Stimulated activated naive B cell treated with anti-CD40 and anti-IgM and Interleukin-4, amounts not matched to agents 10 μg/mL and 1 μg/mL and 100 μg/mL, for 72 hours (primary cell): ENCODE measurements around the gene RNF144B.

Source experiments
- ATAC-seq, 2 donors: fragments of 150-1000 bp; cut with Tn5 transposase; replicated peaks; 2 replicates each; pipeline ENCODE4 v1.10.0; 2021; ENCODE audit warnings: moderate library complexity in 1 of 2
- DNase-seq: peaks from one replicate; pipeline ENCODE4 v3.0.0; 2021
- H3K27ac Mint-ChIP-seq: one replicate; pipeline ENCODE4 v1.8.0; 2022; ENCODE audit warnings: mild to moderate bottlenecking, mixed read lengths
- H3K27me3 Mint-ChIP-seq, 2 donors: one replicate each; pipeline ENCODE4 v1.8.0; 2022; ENCODE audit warnings: mixed read lengths in 2 of 2
- H3K36me3 Mint-ChIP-seq, 2 donors: one replicate each; pipeline ENCODE4 v1.8.0; 2022; ENCODE audit warnings: mixed read lengths in 2 of 2, mild to moderate bottlenecking in 1 of 2
- H3K4me1 Mint-ChIP-seq, 2 donors: one replicate each; pipeline ENCODE4 v1.8.0; 2022; ENCODE audit warnings: mixed read lengths in 2 of 2, mild to moderate bottlenecking in 1 of 2
- H3K4me3 Mint-ChIP-seq, 2 donors: one replicate each; pipeline ENCODE4 v1.8.0; 2022; ENCODE audit warnings: mild to moderate bottlenecking in 2 of 2, mixed read lengths in 2 of 2, moderate library complexity in 1 of 2
- H3K9me3 Mint-ChIP-seq, 2 donors: one replicate each; pipeline ENCODE4 v1.8.0; 2022; ENCODE audit warnings: mixed read lengths in 2 of 2, mild to moderate bottlenecking in 1 of 2

Gene RNF144B

DNA sequence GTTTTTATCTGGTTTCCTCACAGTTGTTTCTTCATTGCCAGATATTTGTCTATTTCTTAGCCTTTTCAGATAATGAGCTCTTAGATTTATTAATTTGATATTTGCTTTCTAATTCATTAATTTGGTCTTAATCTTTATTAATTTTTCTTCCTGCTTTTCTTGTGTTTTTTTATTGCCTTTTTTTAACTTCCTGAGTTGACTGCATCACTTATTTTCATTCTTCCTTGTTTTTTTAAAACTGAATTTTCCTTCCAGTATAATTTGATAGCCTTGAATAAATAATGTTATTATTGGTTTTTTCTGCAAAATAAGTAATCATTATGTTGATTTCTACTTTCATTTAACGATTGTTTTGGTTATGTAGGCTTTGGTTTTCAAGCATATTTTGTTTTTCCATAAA, 91.5 kb downstream of the RNF144B start:
- Mint-ChIP-seq H3K27me3 (no peaks in the 10 kb centered on the region), H3K9me3 (peaks cover 4 to 8% of the 10 kb centered on the region in 2 donors), H3K27ac (no peak overlapping the region), H3K4me1 (peaks cover 32 to 52% of the 10 kb centered on the region in 2 donors), H3K4me3 (no peak overlapping the region), H3K36me3 (peaks cover 6 to 8% of the 10 kb centered on the region in 2 donors)
- DNase-seq (no peak), ATAC-seq (no peak)

DNA sequence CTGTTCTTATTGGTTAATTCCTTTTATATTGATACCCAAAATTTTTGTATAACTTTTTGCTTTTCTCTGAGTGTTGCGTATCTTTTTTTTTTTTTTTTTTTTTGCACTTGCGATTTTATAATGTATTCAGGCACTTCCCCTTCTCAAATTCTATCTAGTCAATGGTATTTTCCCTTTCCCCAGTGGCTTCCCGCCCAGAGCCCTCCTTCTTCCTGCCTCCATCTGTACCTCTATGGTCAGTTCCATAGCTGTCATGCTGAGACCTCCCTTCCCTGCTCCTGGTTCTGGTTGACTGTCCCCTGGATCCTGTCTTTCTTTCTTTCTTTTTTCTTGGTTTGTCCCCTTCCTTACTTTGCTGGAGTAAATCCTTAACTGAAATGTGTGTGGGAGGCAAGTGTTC, 94.7 kb downstream of the RNF144B start:
- Mint-ChIP-seq H3K4me3 (peak overlapping the region; percentile 3 to 47), H3K4me1 (peaks cover 33 to 56% of the 10 kb centered on the region in 2 donors), H3K36me3 (peaks cover 6 to 8% of the 10 kb centered on the region in 2 donors), H3K27me3 (no peaks in the 10 kb centered on the region), H3K9me3 (peaks cover 4 to 8% of the 10 kb centered on the region in 2 donors), H3K27ac (peak overlapping the region; percentile 0)
- ATAC-seq (no peak), DNase-seq (no peak)

GRCh38 chr6:18485660-18486435, 98.7 kb downstream of the RNF144B start:
- Mint-ChIP-seq H3K4me3 (peak overlapping the region in 1 of 2 donors; percentile 31), H3K9me3 (peaks cover 0 to 3% of the 10 kb centered on the region in 2 donors), H3K27ac (peak overlapping the region; percentile 27), H3K4me1 (peaks cover 20 to 41% of the 10 kb centered on the region in 2 donors), H3K36me3 (peaks cover 3 to 4% of the 10 kb centered on the region in 2 donors), H3K27me3 (peaks cover 0 to 7% of the 10 kb centered on the region in 2 donors)
- DNase-seq = no peak
- ATAC-seq = peak; percentile 83 to 85

DNA sequence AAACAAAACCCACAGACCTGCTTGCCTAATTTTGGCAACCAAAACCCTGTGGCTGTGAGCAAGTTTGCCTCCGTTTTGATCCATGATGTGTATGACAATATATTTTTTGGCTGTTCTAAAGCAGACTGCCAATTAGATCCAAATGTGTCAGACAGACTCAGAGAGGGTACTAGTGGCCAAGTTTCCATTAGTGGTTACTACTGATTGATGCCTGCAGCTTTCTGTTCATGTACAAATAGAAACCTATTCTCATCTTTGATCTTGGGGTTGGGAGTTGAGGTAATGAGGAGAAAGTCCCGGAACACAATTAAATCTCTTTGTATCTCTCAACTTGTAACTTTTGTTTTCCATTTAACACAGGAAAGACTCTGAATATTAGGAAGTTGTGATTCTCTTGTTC, 100.9 kb downstream of the RNF144B start:
- peaks cover 19 to 44% of the 10 kb centered on the region in 2 donors for H3K4me1 Mint-ChIP-seq
- H3K36me3 Mint-ChIP-seq = no peaks in the 10 kb centered on the region
- ATAC-seq (no peak), DNase-seq (no peak)
- H3K4me3 Mint-ChIP-seq = no peak overlapping the region
- no peaks in the 10 kb centered on the region for H3K9me3 Mint-ChIP-seq
- H3K27me3 Mint-ChIP-seq = peaks cover 0 to 7% of the 10 kb centered on the region in 2 donors
- no peak overlapping the region for H3K27ac Mint-ChIP-seq

DNA sequence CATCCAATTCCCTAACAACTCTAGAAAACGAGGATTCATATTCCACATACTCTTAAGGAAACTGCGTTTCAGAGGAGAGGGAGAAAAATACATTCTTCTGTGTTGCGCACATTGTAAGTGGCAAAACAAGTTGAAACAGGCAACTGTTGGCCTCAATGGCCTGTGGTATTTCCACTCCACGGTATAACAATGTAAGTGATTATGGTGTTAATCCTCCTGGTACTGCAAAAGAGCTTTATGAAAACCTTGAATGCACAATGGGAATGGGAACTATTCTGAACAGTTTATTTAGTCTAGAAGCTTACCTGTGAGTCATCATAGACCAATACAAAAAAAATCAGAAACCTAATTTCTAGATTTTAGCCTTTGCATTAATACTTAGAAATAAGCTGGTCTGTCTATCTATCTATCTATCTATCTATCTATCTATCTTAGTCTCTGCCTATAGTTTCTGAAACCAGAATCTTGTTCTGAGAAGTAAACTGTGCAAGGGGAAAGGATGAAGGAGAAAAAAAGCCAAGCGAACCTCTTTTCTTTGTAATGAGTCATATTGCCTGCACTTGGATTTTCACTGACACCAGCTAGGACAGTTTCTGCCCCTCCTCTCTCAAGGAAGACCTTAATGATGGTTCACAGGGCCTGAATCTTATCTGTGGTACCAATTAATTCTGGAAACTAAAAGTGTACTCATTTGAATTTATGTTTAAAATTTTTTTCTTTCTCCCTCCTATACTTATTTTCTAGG, 101.5 kb downstream of the RNF144B start:
- Mint-ChIP-seq H3K27me3 (peaks cover 0 to 7% of the 10 kb centered on the region in 2 donors), H3K9me3 (no peaks in the 10 kb centered on the region), H3K27ac (no peak overlapping the region), H3K4me1 (peaks cover 19 to 47% of the 10 kb centered on the region in 2 donors), H3K4me3 (no peak overlapping the region), H3K36me3 (no peaks in the 10 kb centered on the region)
- ATAC-seq (no peak), DNase-seq (no peak)

GRCh38 chr6:18489335-18489734, 102.2 kb downstream of the RNF144B start:
- H3K27ac Mint-ChIP-seq = no peak overlapping the region
- H3K4me1 Mint-ChIP-seq = peaks cover 19 to 53% of the 10 kb centered on the region in 2 donors
- no peaks in the 10 kb centered on the region for H3K36me3 Mint-ChIP-seq
- DNase-seq = no peak
- H3K27me3 Mint-ChIP-seq = peaks cover 0 to 7% of the 10 kb centered on the region in 2 donors
- H3K9me3 Mint-ChIP-seq = no peaks in the 10 kb centered on the region
- no peak for ATAC-seq
- no peak overlapping the region for H3K4me3 Mint-ChIP-seq

GRCh38 chr6:18491308-18492045, 104.3 kb downstream of the RNF144B start:
- no peaks in the 10 kb centered on the region for H3K9me3 Mint-ChIP-seq
- peaks cover 17 to 54% of the 10 kb centered on the region in 2 donors for H3K4me1 Mint-ChIP-seq
- H3K27ac Mint-ChIP-seq = no peak overlapping the region
- peaks cover 0 to 7% of the 10 kb centered on the region in 2 donors for H3K27me3 Mint-ChIP-seq
- ATAC-seq = peak; percentile 52 to 68
- no peaks in the 10 kb centered on the region for H3K36me3 Mint-ChIP-seq
- H3K4me3 Mint-ChIP-seq = no peak overlapping the region
- no peak for DNase-seq

DNA sequence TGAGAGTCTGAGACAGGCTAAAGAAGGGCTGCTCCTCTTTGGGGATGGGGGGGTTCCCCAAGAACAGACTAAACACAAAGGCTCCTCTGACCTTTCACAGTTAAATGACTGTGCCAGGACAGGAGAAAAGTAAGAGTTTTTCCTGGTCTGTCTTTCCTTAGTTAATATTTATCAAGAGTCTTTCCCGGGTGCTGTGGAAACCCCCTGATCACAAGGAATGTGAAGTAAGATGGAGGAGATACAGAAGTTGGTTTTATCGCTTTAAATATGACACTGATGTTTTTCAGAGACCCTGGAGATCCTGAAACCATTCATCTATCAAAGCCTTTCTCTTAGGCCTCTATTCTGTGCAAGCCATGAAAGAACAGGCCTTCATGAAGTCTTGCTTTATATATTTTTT, 105.8 kb downstream of the RNF144B start:
- Mint-ChIP-seq H3K4me3 (no peak overlapping the region), H3K36me3 (no peaks in the 10 kb centered on the region), H3K27me3 (peaks cover 0 to 7% of the 10 kb centered on the region in 2 donors), H3K27ac (no peak overlapping the region), H3K4me1 (peaks cover 17 to 59% of the 10 kb centered on the region in 2 donors), H3K9me3 (no peaks in the 10 kb centered on the region)
- no peak for DNase-seq
- no peak for ATAC-seq

DNA sequence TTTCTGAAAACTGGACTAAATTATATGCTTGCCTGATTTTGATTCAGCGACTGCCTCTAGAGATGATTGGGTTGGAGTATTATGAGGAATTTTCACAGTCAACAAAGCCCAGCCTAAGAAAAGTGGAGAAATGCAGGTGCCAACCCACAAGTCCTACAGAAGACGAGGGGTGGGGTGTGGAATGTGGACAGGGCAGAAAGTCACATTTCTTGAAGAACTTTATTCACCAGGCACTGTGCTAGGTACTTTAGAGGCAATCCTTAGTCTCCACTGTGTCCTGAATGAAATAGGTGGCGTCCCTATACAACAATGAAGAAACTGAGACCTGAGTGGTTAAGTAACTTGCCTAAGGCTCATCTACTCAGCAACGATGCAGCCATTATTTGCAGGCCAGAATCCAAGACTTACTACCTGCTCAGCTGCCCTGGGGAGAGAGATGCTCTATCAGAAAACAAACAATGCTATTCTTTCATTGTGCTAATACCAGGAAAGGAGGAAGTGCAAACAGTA, 106.3 kb downstream of the RNF144B start:
- H3K4me1 Mint-ChIP-seq = peaks cover 21 to 64% of the 10 kb centered on the region in 2 donors
- H3K36me3 Mint-ChIP-seq = no peaks in the 10 kb centered on the region
- H3K4me3 Mint-ChIP-seq = no peak overlapping the region
- ATAC-seq (no peak), DNase-seq (no peak)
- H3K9me3 Mint-ChIP-seq = no peaks in the 10 kb centered on the region
- H3K27ac Mint-ChIP-seq = no peak overlapping the region
- peaks cover 0 to 7% of the 10 kb centered on the region in 2 donors for H3K27me3 Mint-ChIP-seq

- ATAC-seq (no peak), DNase-seq (no peak)
- Mint-ChIP-seq H3K27me3 (peaks cover 0 to 7% of the 10 kb centered on the region in 2 donors), H3K36me3 (no peaks in the 10 kb centered on the region), H3K9me3 (no peaks in the 10 kb centered on the region), H3K4me1 (peaks cover 23 to 66% of the 10 kb centered on the region in 2 donors), H3K27ac (no peak overlapping the region), H3K4me3 (no peak overlapping the region)
Observed at GRCh38 chr6:18493925-18494324, 106.8 kb downstream of the RNF144B start.

DNA sequence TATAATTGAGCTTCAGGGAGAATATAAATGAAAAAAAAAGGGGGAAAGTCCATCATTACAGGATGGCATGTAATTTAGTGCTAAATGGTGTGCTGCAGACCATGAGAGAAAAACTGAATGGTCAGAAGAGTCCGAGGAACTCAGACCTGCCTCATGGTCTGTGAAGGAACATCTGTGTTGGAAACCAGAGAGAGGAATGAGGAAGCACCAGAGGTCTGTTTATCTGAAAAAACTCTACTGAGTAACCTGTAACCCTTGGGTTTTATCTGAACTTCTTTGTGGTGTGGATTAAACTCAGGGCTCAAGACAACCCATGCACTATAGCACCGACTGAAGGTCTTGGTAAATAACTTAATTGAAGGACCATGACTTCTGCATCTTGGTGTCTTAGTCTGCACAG, 108.1 kb downstream of the RNF144B start:
- H3K27me3 Mint-ChIP-seq = peaks cover 0 to 5% of the 10 kb centered on the region in 2 donors
- ATAC-seq (peak in 1 of 2 donors; percentile 30), DNase-seq (no peak)
- no peaks in the 10 kb centered on the region for H3K9me3 Mint-ChIP-seq
- H3K4me3 Mint-ChIP-seq = no peak overlapping the region
- no peaks in the 10 kb centered on the region for H3K36me3 Mint-ChIP-seq
- peaks cover 26 to 66% of the 10 kb centered on the region in 2 donors for H3K4me1 Mint-ChIP-seq
- no peak overlapping the region for H3K27ac Mint-ChIP-seq

DNA sequence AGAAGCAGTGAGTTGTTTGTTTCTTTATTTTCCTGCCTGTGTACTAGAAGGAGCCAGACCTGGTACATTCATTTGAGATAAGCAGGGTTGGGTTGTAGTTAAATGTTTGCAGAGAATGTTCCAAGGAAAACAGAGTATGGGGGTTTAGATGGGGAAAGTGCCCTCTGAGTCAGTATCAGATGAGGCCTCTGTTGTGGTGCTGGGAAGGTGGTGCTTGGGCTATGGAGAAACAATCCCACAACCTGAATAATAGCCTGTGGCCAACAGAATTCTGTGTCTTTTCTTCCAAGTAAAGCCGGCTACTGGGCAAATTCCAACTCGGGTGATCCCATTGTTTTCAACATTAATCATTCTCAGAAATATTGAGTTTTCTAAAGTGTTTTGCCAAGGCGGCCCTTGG, 109.3 kb downstream of the RNF144B start:
- no peak overlapping the region for H3K27ac Mint-ChIP-seq
- no peak for DNase-seq
- H3K4me1 Mint-ChIP-seq = peaks cover 30 to 67% of the 10 kb centered on the region in 2 donors
- no peaks in the 10 kb centered on the region for H3K36me3 Mint-ChIP-seq
- no peaks in the 10 kb centered on the region for H3K9me3 Mint-ChIP-seq
- no peak for ATAC-seq
- H3K4me3 Mint-ChIP-seq = no peak overlapping the region
- no peaks in the 10 kb centered on the region for H3K27me3 Mint-ChIP-seq

GRCh38 chr6:18497006-18497405, 109.9 kb downstream of the RNF144B start:
- no peaks in the 10 kb centered on the region for H3K9me3 Mint-ChIP-seq
- ATAC-seq = no peak
- H3K36me3 Mint-ChIP-seq = no peaks in the 10 kb centered on the region
- H3K27ac Mint-ChIP-seq = no peak overlapping the region
- H3K4me3 Mint-ChIP-seq = no peak overlapping the region
- peaks cover 34 to 69% of the 10 kb centered on the region in 2 donors for H3K4me1 Mint-ChIP-seq
- H3K27me3 Mint-ChIP-seq = no peaks in the 10 kb centered on the region
- no peak for DNase-seq

DNA sequence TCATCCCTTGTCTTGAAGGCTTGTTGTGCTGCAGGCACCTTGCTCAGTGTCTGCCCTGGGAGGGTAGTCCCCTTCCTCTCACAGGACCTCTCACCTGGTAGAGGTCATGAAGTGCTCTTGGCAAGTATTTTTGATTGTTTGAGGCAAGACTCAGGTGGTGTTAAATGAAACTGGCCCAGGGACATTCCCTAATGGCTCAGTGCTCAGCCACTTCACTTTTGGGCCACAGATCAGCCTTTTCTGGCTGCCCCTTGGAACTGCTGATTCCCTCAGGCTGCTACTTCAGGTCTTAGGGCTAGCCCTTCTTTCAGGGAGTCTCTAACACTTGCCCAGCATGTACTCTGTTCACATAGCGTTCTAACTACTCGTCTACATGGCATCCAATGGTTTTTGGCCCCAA, 111.3 kb downstream of the RNF144B start:
- Mint-ChIP-seq H3K27ac (no peak overlapping the region), H3K4me1 (peaks cover 36 to 68% of the 10 kb centered on the region in 2 donors), H3K9me3 (no peaks in the 10 kb centered on the region), H3K27me3 (no peaks in the 10 kb centered on the region), H3K36me3 (no peaks in the 10 kb centered on the region), H3K4me3 (no peak overlapping the region)
- peak; percentile 55 to 68 for ATAC-seq
- no peak for DNase-seq
